Immature natural killer cell (primary cell): Measurements from ENCODE around the gene PON2. TPM values are rescaled to one million over a fixed set of nuclear protein-coding genes. Genes with fewer than 3 reads are reported as not detected.
"Not testable (repeated sequence)": the region's sequence is repeated elsewhere in the genome, so short reads cannot be mapped to it uniquely, and the experiment has no call there.

Experiments used
- DNase-seq, 3 donors: peaks; one replicate each; pipeline ENCODE4 v3.0.0; 2022; ENCODE audit warnings: mixed read lengths in 1 of 3
- H3K27ac Mint-ChIP-seq, 6 donors: one replicate each; pipeline ENCODE4 v1.8.0; 2020; ENCODE audit warnings: mixed read lengths in 6 of 6, mild to moderate bottlenecking in 5 of 6, inconsistent platforms in 4 of 6, moderate library complexity in 3 of 6
- H3K27me3 Mint-ChIP-seq, 3 donors: one replicate each; pipeline ENCODE4 v1.8.0; 2020 to 2021; ENCODE audit warnings: low read depth in 3 of 3, mild to moderate bottlenecking in 3 of 3, mixed read lengths in 3 of 3, moderate library complexity in 3 of 3, inconsistent platforms in 1 of 3
- H3K36me3 Mint-ChIP-seq, 3 donors: one replicate each; pipeline ENCODE4 v1.8.0; 2020; ENCODE audit warnings: mixed read lengths in 3 of 3, inconsistent platforms in 2 of 3, mild to moderate bottlenecking in 2 of 3
- H3K4me1 Mint-ChIP-seq, 2 donors: one replicate each; pipeline ENCODE4 v1.8.0; 2020; ENCODE audit warnings: inconsistent platforms in 2 of 2, mild to moderate bottlenecking in 2 of 2, mixed read lengths in 2 of 2, moderate library complexity in 1 of 2
- H3K4me3 Mint-ChIP-seq, 5 donors: one replicate each; pipeline ENCODE4 v1.8.0; 2020; ENCODE audit warnings: mild to moderate bottlenecking in 5 of 5, mixed read lengths in 5 of 5, inconsistent platforms in 3 of 5, moderate library complexity in 3 of 5
- H3K9me3 Mint-ChIP-seq, 6 donors: one replicate each; pipeline ENCODE4 v1.8.0; 2020; ENCODE audit warnings: mild to moderate bottlenecking in 6 of 6, mixed read lengths in 6 of 6, inconsistent platforms in 4 of 6, moderate library complexity in 3 of 6
- polyA plus RNA-seq, 3 donors: library from polyadenylated mRNA; unstranded; fragments of 300-500 nt; fragmentation: Illumina TruSeq; gene quantifications; one replicate each; pipeline ENCODE4 v1.2.3, GENCODE V29; 2021

The PON2 gene
- polyA plus RNA-seq, 3 donors from 2014 or later, result 11.5 to 32.3 (median 19.1) TPM

DNA sequence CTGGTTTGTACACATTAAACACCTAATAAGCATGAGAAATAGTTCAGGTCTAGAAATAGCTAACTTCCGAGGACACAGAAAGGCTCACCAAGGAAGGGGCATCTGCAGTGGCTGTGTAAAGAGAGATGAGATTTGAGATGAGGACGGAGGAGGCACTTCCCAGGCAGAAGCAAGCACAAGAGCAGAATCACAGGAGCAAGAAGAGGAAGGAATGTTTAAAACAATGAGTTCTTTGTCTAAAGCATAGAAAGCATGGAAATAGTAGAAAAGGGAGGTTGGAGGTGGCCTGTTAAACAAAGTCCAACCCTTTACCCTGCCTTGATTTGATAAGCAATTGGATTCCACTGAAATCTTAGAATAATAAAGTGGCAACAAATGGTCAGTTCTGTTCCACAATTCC, 27.1 kb downstream of the PON2 start:
- peaks cover 29 to 58% (median 47%) of the 10 kb centered on the region in 3 donors for H3K36me3 Mint-ChIP-seq
- no peak overlapping the region for H3K27ac Mint-ChIP-seq
- no peaks in the 10 kb centered on the region for H3K4me1 Mint-ChIP-seq
- H3K27me3 Mint-ChIP-seq, result peaks cover 0 to 4% (median 0%) of the 10 kb centered on the region in 3 donors
- DNase-seq, result no peak
- no peak overlapping the region for H3K4me3 Mint-ChIP-seq
- H3K9me3 Mint-ChIP-seq, result no peaks in the 10 kb centered on the region

DNA sequence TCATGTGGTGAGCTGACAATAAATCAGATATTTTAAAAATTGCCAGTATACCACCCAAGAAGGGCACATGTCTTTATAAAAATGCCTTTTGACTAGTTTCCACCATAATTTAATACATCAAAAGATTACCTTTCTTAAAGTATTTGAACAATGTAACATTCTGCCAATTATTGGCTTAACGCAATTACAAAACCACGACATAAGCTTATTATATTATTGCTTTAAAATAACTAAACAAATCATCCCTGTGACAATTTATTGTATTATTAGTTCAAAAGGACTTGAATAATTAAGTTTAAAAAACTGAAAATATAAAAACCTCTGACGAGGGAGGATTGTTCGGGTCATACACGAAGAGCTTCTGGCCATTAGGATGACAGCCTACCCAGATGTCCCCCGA, 29.0 kb downstream of the PON2 start:
- no peaks in the 10 kb centered on the region for H3K9me3 Mint-ChIP-seq
- no peaks in the 10 kb centered on the region for H3K4me1 Mint-ChIP-seq

DNA sequence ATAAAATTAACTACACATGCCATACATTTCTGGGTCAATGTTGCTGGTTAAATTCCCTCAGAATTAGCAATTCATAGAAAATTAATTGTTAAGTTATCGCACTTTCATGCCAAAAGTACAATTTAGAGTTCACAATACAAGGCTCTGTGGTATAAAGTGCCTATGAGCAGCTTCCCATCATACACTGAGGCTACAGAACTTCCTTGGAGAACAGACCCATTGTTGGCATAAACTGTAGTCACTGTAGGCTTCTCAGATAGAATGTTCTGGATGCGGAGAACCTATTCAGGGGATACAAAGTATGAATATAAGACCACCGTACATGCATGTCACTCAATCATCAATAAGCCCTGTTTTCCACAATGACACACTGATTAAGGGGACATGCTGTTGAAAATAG, 29.6 kb downstream of the PON2 start:
- H3K4me3 Mint-ChIP-seq, result no peak overlapping the region
- H3K9me3 Mint-ChIP-seq, result no peaks in the 10 kb centered on the region
- peaks cover 16 to 34% (median 31%) of the 10 kb centered on the region in 3 donors for H3K36me3 Mint-ChIP-seq
- H3K4me1 Mint-ChIP-seq, result no peaks in the 10 kb centered on the region
- no peak for DNase-seq
- no peak overlapping the region for H3K27ac Mint-ChIP-seq
- peaks cover 0 to 4% (median 0%) of the 10 kb centered on the region in 3 donors for H3K27me3 Mint-ChIP-seq

More for the DNA sequence above, 29.0 kb downstream of the PON2 start:
- DNase-seq, result no peak
- peaks cover 0 to 4% (median 0%) of the 10 kb centered on the region in 3 donors for H3K27me3 Mint-ChIP-seq
- no peak overlapping the region for H3K27ac Mint-ChIP-seq
- H3K4me3 Mint-ChIP-seq, result no peak overlapping the region
- peaks cover 21 to 40% (median 37%) of the 10 kb centered on the region in 3 donors for H3K36me3 Mint-ChIP-seq

DNA sequence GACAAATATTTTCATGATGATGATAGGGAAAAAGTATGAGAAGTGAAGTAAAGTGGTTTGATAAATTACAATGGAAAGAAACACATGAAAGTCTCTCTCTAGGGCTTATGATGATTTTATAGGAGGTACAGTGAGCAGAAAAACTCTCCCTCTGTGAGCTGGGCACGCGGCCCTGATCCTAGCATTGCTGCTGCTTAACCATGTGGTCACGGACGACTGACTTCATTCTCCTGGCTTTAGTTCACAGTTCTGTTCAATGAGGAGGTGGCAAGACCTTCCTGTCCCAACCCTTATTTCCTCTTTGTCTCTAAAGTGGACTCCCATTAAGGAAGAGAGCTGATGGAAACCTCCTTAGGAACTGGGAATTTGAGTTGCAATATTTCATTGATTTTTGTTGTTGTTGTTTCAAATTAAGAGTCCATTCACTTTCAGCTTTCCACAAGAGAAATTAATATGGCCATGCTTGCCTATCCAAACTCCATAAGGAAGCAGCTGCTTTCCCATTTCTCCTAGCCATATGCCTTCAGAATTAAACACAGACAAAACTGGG, 30.4 kb downstream of the PON2 start:
- H3K4me3 Mint-ChIP-seq, result no peak overlapping the region
- no peaks in the 10 kb centered on the region for H3K9me3 Mint-ChIP-seq
- peaks cover 0 to 5% (median 0%) of the 10 kb centered on the region in 3 donors for H3K27me3 Mint-ChIP-seq
- no peaks in the 10 kb centered on the region for H3K4me1 Mint-ChIP-seq
- H3K36me3 Mint-ChIP-seq, result peaks cover 11 to 28% (median 25%) of the 10 kb centered on the region in 3 donors
- DNase-seq, result no peak
- H3K27ac Mint-ChIP-seq, result no peak overlapping the region

DNA sequence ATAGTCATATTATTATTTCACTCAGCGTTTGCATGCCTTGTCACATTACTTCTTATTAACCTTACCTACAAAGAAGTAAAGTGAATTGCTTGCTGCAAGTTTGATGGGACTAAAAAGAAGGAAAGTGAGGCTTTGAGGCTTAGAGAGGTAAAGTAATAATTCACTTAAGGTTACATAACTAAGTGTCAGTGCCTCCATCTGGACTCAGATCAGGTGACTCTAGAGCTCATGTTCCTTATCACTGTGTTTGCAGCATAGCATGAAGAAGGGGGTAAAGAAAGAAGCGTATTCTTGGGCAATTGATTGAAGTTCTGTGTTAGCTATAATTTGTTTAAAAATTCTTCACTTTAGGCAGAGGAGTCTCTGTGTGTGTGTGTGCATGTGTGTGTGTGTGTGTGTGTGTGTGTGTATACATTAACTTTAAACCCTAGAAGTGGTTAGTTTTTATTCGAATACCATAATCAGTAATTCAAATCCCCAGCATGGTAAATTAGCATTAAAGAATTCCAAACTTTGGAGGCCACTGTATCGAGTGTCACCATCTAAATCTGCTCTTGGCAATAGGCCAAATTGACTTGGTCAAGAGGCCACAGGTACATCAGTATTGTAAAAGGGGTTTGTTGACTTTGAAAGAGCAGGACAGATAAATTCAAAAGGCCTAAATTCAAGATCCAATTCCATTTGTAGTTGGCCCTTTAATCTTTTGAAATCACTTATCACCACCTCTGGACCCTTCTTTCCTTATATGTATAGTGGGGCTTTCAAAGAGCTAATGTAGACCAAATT, 36.5 kb downstream of the PON2 start:
- H3K27me3 Mint-ChIP-seq, result peaks cover 2 to 14% (median 10%) of the 10 kb centered on the region in 3 donors

DNA sequence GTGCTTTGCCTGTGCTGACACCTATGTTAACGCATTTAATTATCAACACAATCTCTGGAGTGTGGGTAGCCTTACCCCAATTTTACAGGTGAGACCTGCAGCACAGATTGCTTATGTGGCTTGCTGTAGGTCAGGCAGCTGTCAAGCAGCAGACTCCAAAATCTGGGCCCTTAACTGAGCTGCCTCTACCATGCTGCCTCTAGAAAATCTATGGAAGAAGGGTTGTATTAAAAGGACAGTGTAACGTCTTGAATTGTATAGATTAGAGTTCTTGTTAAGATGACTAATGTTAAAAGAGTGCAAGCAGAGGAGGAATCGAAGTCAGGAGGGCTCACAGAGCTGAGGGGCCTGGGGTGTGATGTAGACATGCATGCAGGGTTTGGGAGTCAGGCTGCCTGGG, 37.4 kb downstream of the PON2 start:
- Mint-ChIP-seq H3K27ac (no peak overlapping the region), H3K4me1 (peaks cover 10 to 11% of the 10 kb centered on the region in 2 donors), H3K9me3 (peaks cover 0 to 2% (median 0%) of the 10 kb centered on the region in 6 donors), H3K36me3 (no peaks in the 10 kb centered on the region), H3K27me3 (peaks cover 2 to 14% (median 13%) of the 10 kb centered on the region in 3 donors), H3K4me3 (peak overlapping the region in 4 of 5 donors; percentile 4 to 58 (median 42))
- DNase-seq, result no peak

More for the DNA sequence above, 36.5 kb downstream of the PON2 start:
- peaks cover 10 to 11% of the 10 kb centered on the region in 2 donors for H3K4me1 Mint-ChIP-seq
- no peak overlapping the region for H3K27ac Mint-ChIP-seq
- H3K4me3 Mint-ChIP-seq, result no peak overlapping the region
- no peak for DNase-seq
- H3K36me3 Mint-ChIP-seq, result no peaks in the 10 kb centered on the region
- peaks cover 0 to 2% (median 0%) of the 10 kb centered on the region in 6 donors for H3K9me3 Mint-ChIP-seq

DNA sequence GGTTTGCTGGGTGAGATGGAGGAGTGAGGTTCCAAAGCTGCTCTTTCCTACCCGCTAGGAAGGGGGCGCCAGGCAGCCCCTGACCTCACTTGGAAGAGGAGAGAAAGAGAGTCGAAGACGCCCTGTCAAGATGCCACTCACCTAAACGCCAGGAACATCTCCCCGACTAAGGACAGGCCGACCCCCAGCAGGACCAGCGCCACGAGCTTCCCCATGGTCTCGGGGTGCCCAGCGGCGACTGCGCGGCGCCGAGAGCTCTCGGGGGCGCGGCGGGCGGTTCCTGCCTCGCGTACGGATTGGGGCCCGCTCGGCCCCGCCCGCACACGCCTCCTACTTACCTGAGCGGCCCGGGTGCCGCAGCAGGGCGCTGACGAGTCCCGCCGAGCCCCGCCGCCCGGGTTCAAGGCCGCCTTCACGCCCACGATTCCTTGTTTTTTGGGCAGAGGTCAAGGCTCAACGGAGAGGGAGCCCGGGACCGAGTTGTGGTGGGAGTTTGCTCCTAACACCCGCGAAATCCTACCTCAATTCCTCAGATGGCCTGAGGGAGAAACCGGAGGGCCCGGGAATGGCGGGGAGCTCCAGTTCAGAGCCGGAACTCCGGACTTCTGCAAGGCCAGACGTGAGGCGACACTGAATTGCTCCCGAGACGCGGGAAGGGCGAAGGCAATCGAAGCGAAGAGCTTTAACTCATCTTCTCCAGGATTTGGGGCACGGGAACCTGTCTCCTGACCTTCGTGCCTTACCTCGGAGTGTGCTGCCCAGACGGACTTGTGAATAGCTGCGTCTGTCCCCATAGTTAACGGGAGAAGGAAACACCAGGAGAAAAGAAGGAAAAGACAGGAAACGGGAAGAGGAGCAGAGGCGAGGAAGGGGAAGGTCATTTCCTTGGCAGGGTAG, 38.4 kb downstream of the PON2 start, which contains the start of gene PON3:
TSS of gene PON3 (minus strand) at position 240 of the 897 bp plus-strand sequence. CDS start at position 215, 25 bp downstream.
- Mint-ChIP-seq H3K9me3 (peaks cover 0 to 2% (median 0%) of the 10 kb centered on the region in 6 donors), H3K4me3 (peak within 1 kb of the TSS; percentile 56 to 80 (median 67)), H3K36me3 (no peaks in the 10 kb centered on the region), H3K4me1 (peaks cover 10 to 11% of the 10 kb centered on the region in 2 donors), H3K27ac (no peak within 1 kb of the TSS), H3K27me3 (peaks cover 2 to 16% (median 13%) of the 10 kb centered on the region in 3 donors)
- peak; percentile 8 to 18 (median 15) for DNase-seq

DNA sequence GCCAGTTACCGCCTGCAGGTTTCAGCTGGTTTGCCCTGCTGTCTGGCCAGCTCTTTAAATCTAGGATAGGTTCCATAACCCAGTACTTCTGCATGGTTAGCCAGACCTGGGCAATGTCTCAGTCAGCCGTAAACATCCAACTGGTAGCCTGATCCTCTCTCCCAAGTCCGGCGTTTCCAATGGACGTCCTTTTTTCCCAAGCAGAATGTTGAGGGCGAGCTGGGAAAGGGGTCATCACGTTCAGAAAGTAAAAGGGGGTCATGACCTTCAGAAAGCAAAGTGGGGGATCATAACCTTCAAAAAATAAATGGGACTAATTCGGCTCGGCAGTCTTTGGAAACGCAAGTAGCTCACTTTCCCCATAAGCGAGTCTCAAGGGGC, 39.1 kb downstream of the PON2 start:
- Mint-ChIP-seq H3K9me3 (peaks cover 0 to 3% (median 0%) of the 10 kb centered on the region in 6 donors), H3K27me3 (peaks cover 2 to 16% (median 13%) of the 10 kb centered on the region in 3 donors)
- DNase-seq, result no peak

DNA sequence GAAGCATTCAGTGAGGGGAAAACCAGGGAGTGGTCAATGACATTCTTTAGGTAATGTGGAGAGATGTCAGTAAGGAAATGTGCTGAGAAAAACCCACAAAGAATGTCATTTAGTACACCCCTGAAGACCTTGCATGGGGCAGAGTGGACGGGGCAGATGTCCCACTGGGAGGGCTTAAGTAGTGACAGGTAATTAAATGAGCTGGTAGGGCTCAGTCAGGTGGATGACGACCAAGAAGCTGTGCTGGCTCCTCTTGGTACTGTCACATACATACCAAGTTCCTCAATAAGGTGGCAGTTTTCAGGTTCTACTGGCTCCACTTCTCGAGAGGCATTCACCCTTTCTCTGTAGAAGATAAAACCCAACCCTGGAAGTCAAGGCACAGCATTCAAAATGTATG, 40.5 kb downstream of the PON2 start:
- no peaks in the 10 kb centered on the region for H3K36me3 Mint-ChIP-seq
- H3K27ac Mint-ChIP-seq, result no peak overlapping the region
- H3K4me1 Mint-ChIP-seq, result peaks cover 10 to 11% of the 10 kb centered on the region in 2 donors
- no peak for DNase-seq
- peaks cover 0 to 3% (median 0%) of the 10 kb centered on the region in 6 donors for H3K9me3 Mint-ChIP-seq
- H3K27me3 Mint-ChIP-seq, result peaks cover 2 to 16% (median 15%) of the 10 kb centered on the region in 3 donors
- H3K4me3 Mint-ChIP-seq, result no peak overlapping the region

More for the DNA sequence above, 39.1 kb downstream of the PON2 start:
- Mint-ChIP-seq H3K27ac (no peak overlapping the region), H3K36me3 (no peaks in the 10 kb centered on the region), H3K4me3 (peak overlapping the region; percentile 56 to 80 (median 67)), H3K4me1 (peaks cover 10 to 11% of the 10 kb centered on the region in 2 donors)

DNA sequence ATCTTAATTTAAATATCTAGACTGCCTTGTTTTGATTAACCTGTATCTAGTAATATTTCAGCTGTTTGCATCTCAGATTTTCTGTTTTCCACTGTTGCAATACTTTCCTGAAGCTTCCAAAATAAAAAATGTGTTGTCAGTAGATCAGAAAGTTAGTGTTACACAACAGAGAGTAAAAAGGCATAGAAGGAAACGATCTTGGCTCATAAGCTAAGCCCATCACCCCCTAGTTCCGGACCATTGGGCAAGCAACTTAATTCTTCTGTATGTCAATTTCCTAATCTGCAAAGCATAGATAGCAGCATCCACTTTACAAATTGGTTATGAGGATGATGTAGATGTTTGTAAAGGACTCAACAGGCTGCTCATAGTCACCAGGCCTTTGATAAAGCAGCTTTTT, 43.1 kb downstream of the PON2 start:
- Mint-ChIP-seq H3K9me3 (peaks cover 0 to 7% (median 0%) of the 10 kb centered on the region in 6 donors), H3K27ac (no peak overlapping the region)

DNA sequence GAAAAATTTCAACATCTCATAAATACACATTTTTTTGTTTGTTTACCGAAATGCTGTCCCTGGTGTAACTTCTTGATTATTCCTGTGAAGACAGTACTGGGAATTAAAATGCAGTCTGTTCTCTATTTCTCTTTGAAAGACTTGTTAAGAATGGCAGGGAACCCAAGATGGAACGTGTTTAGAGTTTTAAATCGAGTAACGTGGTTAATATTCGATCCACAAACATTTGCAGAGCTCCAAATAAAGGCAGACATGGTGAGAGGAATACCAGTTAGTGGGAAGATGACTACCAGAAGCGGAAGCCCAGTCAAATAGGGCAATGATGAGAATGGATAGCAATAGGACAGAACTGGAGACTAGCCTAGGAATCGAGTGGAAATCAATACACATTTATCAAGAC, 45.3 kb downstream of the PON2 start:
- Mint-ChIP-seq H3K27ac (no peak overlapping the region), H3K9me3 (peaks cover 0 to 7% (median 0%) of the 10 kb centered on the region in 6 donors), H3K4me3 (no peak overlapping the region), H3K27me3 (peaks cover 2 to 10% (median 9%) of the 10 kb centered on the region in 3 donors), H3K36me3 (no peaks in the 10 kb centered on the region), H3K4me1 (no peaks in the 10 kb centered on the region)
- no peak for DNase-seq

More for the DNA sequence above, 43.1 kb downstream of the PON2 start:
- no peak for DNase-seq
- Mint-ChIP-seq H3K4me1 (peaks cover 8 to 9% of the 10 kb centered on the region in 2 donors), H3K27me3 (peaks cover 2 to 12% (median 8%) of the 10 kb centered on the region in 3 donors), H3K36me3 (no peaks in the 10 kb centered on the region), H3K4me3 (no peak overlapping the region)

DNA sequence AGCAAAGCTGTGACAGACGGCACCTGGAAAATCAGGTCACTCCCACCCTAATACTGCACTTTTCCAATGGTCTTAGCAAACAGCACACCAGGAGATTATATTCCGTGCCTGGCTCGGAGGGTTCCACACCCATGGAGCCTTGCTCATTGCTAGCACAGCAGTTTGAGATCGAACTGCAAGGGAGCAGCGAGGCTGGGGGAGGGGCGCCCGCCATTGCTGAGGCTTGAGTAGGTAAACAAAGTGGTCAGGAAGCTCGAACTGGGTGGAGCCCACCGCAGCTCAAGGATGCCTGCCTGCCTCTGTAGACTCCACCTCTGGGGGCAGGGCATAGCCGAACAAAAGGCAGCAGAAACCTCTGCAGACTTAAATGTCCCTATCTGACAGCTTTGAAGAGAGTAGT, 55.4 kb downstream of the PON2 start:
- not testable (repeated sequence) for H3K9me3 Mint-ChIP-seq, H3K27me3 Mint-ChIP-seq, H3K4me1 Mint-ChIP-seq, H3K36me3 Mint-ChIP-seq, H3K27ac Mint-ChIP-seq, H3K4me3 Mint-ChIP-seq, DNase-seq

DNA sequence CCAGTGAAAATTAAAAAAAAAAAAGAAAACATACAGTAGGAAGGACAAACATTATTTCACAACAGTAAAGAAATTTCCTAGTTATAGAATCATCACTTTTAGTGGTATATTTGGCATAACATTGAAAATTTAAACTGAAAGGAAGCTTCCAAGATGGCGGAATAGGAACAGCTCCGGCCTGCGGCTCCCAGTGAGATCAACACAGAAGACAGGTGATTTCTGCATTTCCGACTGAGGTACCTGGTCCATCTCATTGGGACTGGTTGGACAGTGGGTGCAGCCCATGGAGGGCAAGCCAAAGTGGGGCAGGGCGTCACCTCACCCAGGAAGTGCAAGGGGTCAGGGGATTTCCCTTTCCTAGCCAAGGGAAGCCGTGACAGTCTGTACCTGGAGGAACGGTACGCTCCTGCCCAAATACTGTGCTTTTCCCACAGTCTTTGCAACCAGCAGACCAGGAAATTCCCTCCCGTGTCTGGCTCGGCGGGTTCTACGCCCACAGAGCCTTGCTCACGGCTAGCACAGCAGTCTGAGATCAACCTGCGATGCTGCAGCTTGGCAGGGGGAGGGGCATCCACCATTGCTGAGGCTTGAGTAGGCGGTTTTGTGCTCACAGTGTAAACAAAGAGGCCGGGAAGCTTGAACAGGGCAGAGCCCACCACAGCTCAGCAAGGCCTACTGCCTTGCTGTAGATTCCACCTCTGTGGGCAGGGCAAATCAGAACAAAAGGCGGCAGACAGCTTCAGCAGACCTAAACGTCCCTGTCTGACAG, 58.0 kb downstream of the PON2 start:
- Mint-ChIP-seq H3K4me3 (no peak overlapping the region), H3K27ac (no peak overlapping the region)
- no peak for DNase-seq

More for the DNA sequence above, 58.0 kb downstream of the PON2 start:
- peaks cover 0 to 3% (median 0%) of the 10 kb centered on the region in 3 donors for H3K36me3 Mint-ChIP-seq
- peaks cover 0 to 2% (median 1%) of the 10 kb centered on the region in 3 donors for H3K27me3 Mint-ChIP-seq
- H3K9me3 Mint-ChIP-seq, result peaks cover 0 to 6% (median under 1%) of the 10 kb centered on the region in 6 donors
- H3K4me1 Mint-ChIP-seq, result no peaks in the 10 kb centered on the region
